Keratinocyte (primary cell): ENCODE data around the gene UTY. TPM values are rescaled to one million over a fixed set of nuclear protein-coding genes. Genes with fewer than 3 reads are reported as not detected.

Experiments used
- DNase-seq: peaks from one replicate; pipeline ENCODE4 v3.0.0-alpha.2; 2011; ENCODE audit warnings: low read depth, missing footprints, low spot score
- FAIRE-seq: peaks from 2 replicates; lab custom pipeline; 2011; peaks lifted over from hg19 to GRCh38; lab: Jason Lieb, UNC
- H2AFZ ChIP-seq: 2 replicates; pipeline ENCODE4 v1.6.0; 2012; ENCODE audit warnings: low read length, control low read depth, inconsistent platforms; ENCODE audit not compliant: control insufficient read depth
- H3K27ac ChIP-seq: 2 replicates; pipeline ENCODE4 v1.5.1; 2011; ENCODE audit warnings: low read length; ENCODE audit not compliant: control insufficient read depth, insufficient read depth
- H3K27me3 ChIP-seq: 3 replicates; pipeline ENCODE4 v1.6.0; 2011; ENCODE audit warnings: low read length; ENCODE audit not compliant: control insufficient read depth, insufficient read depth; ENCODE audit errors: extremely low read depth
- H3K36me3 ChIP-seq, 2 experiments: 2 replicates in 1 of 2; 3 replicates in 1 of 2; pipeline ENCODE4 v1.5.1; 2011; ENCODE audit warnings: low read length in 2 of 2, mild to moderate bottlenecking in 1 of 2; ENCODE audit not compliant: control insufficient read depth in 2 of 2, insufficient read depth in 2 of 2; ENCODE audit errors: extremely low read depth in 1 of 2
- H3K4me1 ChIP-seq: 3 replicates; pipeline ENCODE4 v1.5.1; 2011; ENCODE audit warnings: low read length; ENCODE audit not compliant: control insufficient read depth, insufficient read depth; ENCODE audit errors: extremely low read depth
- H3K4me2 ChIP-seq: 3 replicates; pipeline ENCODE4 v1.6.0; 2011; ENCODE audit warnings: low read depth, low read length; ENCODE audit not compliant: control insufficient read depth, insufficient read depth; ENCODE audit errors: extremely low read depth
- H3K4me3 ChIP-seq, 3 experiments: fragments of 200-600 bp in 1 of 3; sonication (generic) in 1 of 3; 2 replicates in 2 of 3; 3 replicates in 1 of 3; pipeline ENCODE4 v1.5.1; 2011 to 2016; ENCODE audit warnings: low read length in 3 of 3, mild to moderate bottlenecking in 3 of 3, control low read depth in 2 of 3, inconsistent platforms in 1 of 3, low read depth in 1 of 3, mixed read lengths in 1 of 3, mixed run types in 1 of 3, moderate library complexity in 1 of 3; ENCODE audit not compliant: control insufficient read depth in 2 of 3, insufficient read depth in 2 of 3; ENCODE audit errors: extremely low read depth in 1 of 3
- H3K79me2 ChIP-seq: 2 replicates; pipeline ENCODE4 v1.6.0; 2012; ENCODE audit warnings: low read length; ENCODE audit not compliant: control insufficient read depth, insufficient read depth
- H3K9ac ChIP-seq: 3 replicates; pipeline ENCODE4 v1.6.0; 2011; ENCODE audit warnings: low read length; ENCODE audit not compliant: control insufficient read depth, insufficient read depth; ENCODE audit errors: extremely low read depth
- H3K9me1 ChIP-seq: 3 replicates; pipeline ENCODE4 v1.6.0; 2011; ENCODE audit warnings: low read length; ENCODE audit not compliant: control insufficient read depth, insufficient read depth; ENCODE audit errors: extremely low read depth
- H3K9me3 ChIP-seq: 2 replicates; pipeline ENCODE4 v1.5.1; 2012; ENCODE audit warnings: low read depth, low read length; ENCODE audit not compliant: control insufficient read depth
- H4K20me1 ChIP-seq: 3 replicates; pipeline ENCODE4 v1.6.0; 2011; ENCODE audit warnings: low read length; ENCODE audit not compliant: control insufficient read depth, insufficient read depth; ENCODE audit errors: extremely low read depth
- EZH2 ChIP-seq: IDR thresholded peaks from one replicate; pipeline ENCODE4 v1.6.1; 2012; ENCODE audit warnings: inconsistent platforms, mild to moderate bottlenecking, low read length, moderate library complexity
- dilution Hi-C: fragments of 300-500 bp; cut with MboI; formaldehyde crosslinking; loops from one replicate; pipeline ENCODE4 v1.7.0; 2020; ENCODE audit warnings: low sequenced_read_pairs; ENCODE audit not compliant: extremely low pct_ligation_motif_present
- polyA plus RNA-seq, 5 experiments: library from polyadenylated mRNA; depleted of rRNA in 3 of 5; stranded (reverse) in 3 of 5; stranded (forward) in 1 of 5; unstranded in 1 of 5; fragments of >200 nt; gene quantifications; 1 replicate in 1 of 5; 2 replicates in 3 of 5; 3 replicates in 1 of 5; pipeline versions ENCODE4 v1.2.1 to v1.2.3, GENCODE V29; 2011 to 2012; ENCODE audit warnings: missing spikeins in 2 of 5, low read depth in 1 of 5, low replicate concordance in 1 of 5
- TF ChIP-seq, protein P1 (sequence below), 3 experiments: IDR thresholded peaks in 1 of 3; conservative IDR thresholded peaks in 1 of 3; optimal IDR thresholded peaks in 1 of 3; 2 replicates in 2 of 3; 3 replicates in 1 of 3; pipeline versions ENCODE3 to v1.5.1; 2011; ENCODE audit warnings: low read length in 3 of 3, mild to moderate bottlenecking in 3 of 3, moderate library complexity in 2 of 3, control low read depth in 1 of 3, inconsistent platforms in 1 of 3; ENCODE audit not compliant: insufficient read depth in 2 of 3; ENCODE audit errors: extremely low read depth in 1 of 3

The UTY gene
- polyA plus RNA-seq, 1 donor (not counting 4 experiments of a cell fraction or from before 2014, with no cell fraction given) = not detected

DNA sequence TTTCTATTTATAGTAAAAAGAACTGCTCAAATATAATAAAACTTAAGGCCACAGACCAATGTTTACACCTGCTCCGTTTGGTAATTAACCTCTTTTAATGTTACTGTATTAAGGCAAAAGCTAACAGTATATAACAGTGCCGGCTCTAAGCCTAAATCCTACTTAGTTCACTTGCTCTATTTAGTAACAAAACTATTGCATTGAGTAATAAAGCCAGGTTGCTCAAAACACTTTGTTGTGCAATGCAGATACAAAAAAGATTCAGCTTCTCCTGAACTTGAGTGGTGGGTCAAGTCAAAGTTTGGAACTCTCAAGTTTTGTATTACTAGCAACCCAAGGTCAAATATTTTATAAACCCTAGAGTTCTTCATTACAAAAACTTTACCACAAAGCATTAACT lies 116.2 kb downstream of the UTY start:
- no peaks in the 10 kb centered on the region for H3K79me2 ChIP-seq
- FAIRE-seq (no peak), DNase-seq (no peak)
- H3K27ac ChIP-seq = no peak overlapping the region
- no peak overlapping the region for H3K4me2 ChIP-seq
- H3K4me1 ChIP-seq = no peaks in the 10 kb centered on the region
- no peaks in the 10 kb centered on the region for H3K27me3 ChIP-seq
- H3K9ac ChIP-seq = no peak overlapping the region
- H3K9me1 ChIP-seq = no peaks in the 10 kb centered on the region
- no peaks in the 10 kb centered on the region for H3K36me3 ChIP-seq
- H3K9me3 ChIP-seq = no peaks in the 10 kb centered on the region
- TF ChIP-seq EZH2 = no peak
- TF ChIP-seq, protein P1, sequence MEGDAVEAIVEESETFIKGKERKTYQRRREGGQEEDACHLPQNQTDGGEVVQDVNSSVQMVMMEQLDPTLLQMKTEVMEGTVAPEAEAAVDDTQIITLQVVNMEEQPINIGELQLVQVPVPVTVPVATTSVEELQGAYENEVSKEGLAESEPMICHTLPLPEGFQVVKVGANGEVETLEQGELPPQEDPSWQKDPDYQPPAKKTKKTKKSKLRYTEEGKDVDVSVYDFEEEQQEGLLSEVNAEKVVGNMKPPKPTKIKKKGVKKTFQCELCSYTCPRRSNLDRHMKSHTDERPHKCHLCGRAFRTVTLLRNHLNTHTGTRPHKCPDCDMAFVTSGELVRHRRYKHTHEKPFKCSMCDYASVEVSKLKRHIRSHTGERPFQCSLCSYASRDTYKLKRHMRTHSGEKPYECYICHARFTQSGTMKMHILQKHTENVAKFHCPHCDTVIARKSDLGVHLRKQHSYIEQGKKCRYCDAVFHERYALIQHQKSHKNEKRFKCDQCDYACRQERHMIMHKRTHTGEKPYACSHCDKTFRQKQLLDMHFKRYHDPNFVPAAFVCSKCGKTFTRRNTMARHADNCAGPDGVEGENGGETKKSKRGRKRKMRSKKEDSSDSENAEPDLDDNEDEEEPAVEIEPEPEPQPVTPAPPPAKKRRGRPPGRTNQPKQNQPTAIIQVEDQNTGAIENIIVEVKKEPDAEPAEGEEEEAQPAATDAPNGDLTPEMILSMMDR (optimal IDR thresholded peaks at IDR 0.05 in 1 of 3, IDR thresholded peaks at IDR 0.05 in 1 of 3, conservative IDR thresholded peaks at IDR 0.05 in 1 of 3; ENCODE audit: extremely low read depth in 1 of 3, insufficient read depth in 2 of 3, low read length in 3 of 3) = no peak
- dilution Hi-C loops = no loop called here
- H3K4me3 ChIP-seq = no peak overlapping the region
- no peaks in the 10 kb centered on the region for H4K20me1 ChIP-seq
- no peak overlapping the region for H2AFZ ChIP-seq

DNA sequence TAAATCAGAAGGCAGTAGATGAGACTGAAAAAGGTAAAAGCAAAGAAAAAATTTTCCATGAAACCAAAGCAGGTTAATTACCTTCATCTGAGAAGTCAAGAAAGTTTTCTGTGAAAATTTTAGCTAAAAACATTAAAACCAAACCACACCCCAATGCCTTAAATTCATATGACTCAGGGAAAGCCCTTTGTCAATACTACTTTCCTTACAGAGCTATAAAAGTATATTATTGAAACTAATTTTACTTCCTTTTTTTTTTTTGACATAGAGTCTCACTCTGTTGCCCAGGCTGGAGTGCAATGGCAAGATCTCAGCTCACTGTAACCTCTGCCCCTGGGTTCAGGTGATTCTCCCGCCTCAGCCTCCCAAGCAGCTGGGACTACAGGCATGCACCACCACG lies 117.2 kb downstream of the UTY start:
- no peaks in the 10 kb centered on the region for H4K20me1 ChIP-seq
- no peak for FAIRE-seq

More for the DNA sequence above, 117.2 kb downstream of the UTY start:
- dilution Hi-C loops = no loop called here
- Histone ChIP-seq H3K27me3 (no peaks in the 10 kb centered on the region), H3K27ac (no peak overlapping the region), H3K9ac (no peak overlapping the region), H3K4me3 (no peak overlapping the region), H2AFZ (no peak overlapping the region), H3K9me1 (no peaks in the 10 kb centered on the region), H3K36me3 (no peaks in the 10 kb centered on the region), H3K79me2 (no peaks in the 10 kb centered on the region), H3K4me2 (no peak overlapping the region), H3K9me3 (no peaks in the 10 kb centered on the region), H3K4me1 (no peaks in the 10 kb centered on the region)
- DNase-seq = no peak
- TF ChIP-seq, protein P1 (optimal IDR thresholded peaks at IDR 0.05 in 1 of 3, IDR thresholded peaks at IDR 0.05 in 1 of 3, conservative IDR thresholded peaks at IDR 0.05 in 1 of 3; ENCODE audit: extremely low read depth in 1 of 3, insufficient read depth in 2 of 3, low read length in 3 of 3) = no peak
- no peak for TF ChIP-seq EZH2
